H9 (cell line): ENCODE measurements around the gene DLG2. TPM values are rescaled to one million over a fixed set of nuclear protein-coding genes. Genes with fewer than 3 reads are reported as not detected.

Source experiments
- DNase-seq: peaks from one replicate; pipeline ENCODE4 v3.0.0-alpha.2; 2017
- H2AFZ ChIP-seq: one replicate; pipeline ENCODE4 v1.6.1; 2013; ENCODE audit warnings: mild to moderate bottlenecking, low read length, control low read depth, moderate library complexity
- H2AK5ac ChIP-seq: 2 replicates; pipeline ENCODE4 v1.6.1; 2013; ENCODE audit warnings: low read length, control low read depth, mixed read lengths; ENCODE audit not compliant: insufficient read length
- H2BK120ac ChIP-seq: one replicate; pipeline ENCODE4 v1.6.1; 2013; ENCODE audit warnings: low read depth, mild to moderate bottlenecking, low read length, control low read depth, inconsistent platforms; ENCODE audit not compliant: poor library complexity, severe bottlenecking
- H2BK12ac ChIP-seq: 2 replicates; pipeline ENCODE4 v1.6.1; 2013; ENCODE audit warnings: low read length, control low read depth, mixed read lengths, low read depth; ENCODE audit not compliant: insufficient read length
- H2BK15ac ChIP-seq: 2 replicates; pipeline ENCODE4 v1.6.1; 2013; ENCODE audit warnings: low read depth, low read length, control low read depth
- H2BK20ac ChIP-seq: one replicate; pipeline ENCODE4 v1.6.1; 2013; ENCODE audit warnings: low read depth, mild to moderate bottlenecking, low read length, control low read depth, inconsistent platforms; ENCODE audit not compliant: poor library complexity, severe bottlenecking
- H2BK5ac ChIP-seq: 2 replicates; pipeline ENCODE4 v1.6.1; 2013; ENCODE audit warnings: low read length, control low read depth, mixed read lengths; ENCODE audit not compliant: insufficient read length
- H3K14ac ChIP-seq: 2 replicates; pipeline ENCODE4 v1.6.1; 2013; ENCODE audit warnings: low read length, control low read depth; ENCODE audit not compliant: insufficient read depth
- H3K18ac ChIP-seq: 2 replicates; pipeline ENCODE4 v1.6.1; 2013; ENCODE audit warnings: low read depth, mild to moderate bottlenecking, mixed read lengths, low read length, control low read depth; ENCODE audit not compliant: insufficient read length
- H3K23ac ChIP-seq: 2 replicates; pipeline ENCODE4 v1.6.1; 2013; ENCODE audit warnings: low read length, control low read depth, mixed read lengths, low read depth; ENCODE audit not compliant: insufficient read length
- H3K23me2 ChIP-seq: 2 replicates; pipeline ENCODE4 v1.6.1; 2013; ENCODE audit warnings: low read depth, mild to moderate bottlenecking, mixed read lengths, low read length, control low read depth; ENCODE audit not compliant: insufficient read length, poor library complexity, severe bottlenecking
- H3K27ac ChIP-seq: 2 replicates; pipeline ENCODE4 v1.5.1; 2013; ENCODE audit warnings: low read length, control low read depth, mixed read lengths, low read depth; ENCODE audit not compliant: insufficient read length
- H3K27me3 ChIP-seq: 2 replicates; pipeline ENCODE4 v1.6.1; 2013; ENCODE audit warnings: low read length, control low read depth, inconsistent platforms; ENCODE audit not compliant: insufficient read depth
- H3K4ac ChIP-seq: 2 replicates; pipeline ENCODE4 v1.6.1; 2013; ENCODE audit warnings: low read depth, mild to moderate bottlenecking, control low read depth, inconsistent platforms, low read length, moderate library complexity
- H3K4me1 ChIP-seq: 2 replicates; pipeline ENCODE4 v1.6.1; 2013; ENCODE audit warnings: low read length, control low read depth, inconsistent platforms; ENCODE audit not compliant: insufficient read depth
- H3K4me2 ChIP-seq: 2 replicates; pipeline ENCODE4 v1.6.1; 2013; ENCODE audit warnings: low read length, control low read depth, mixed read lengths; ENCODE audit not compliant: insufficient read length, insufficient read depth
- H3K56ac ChIP-seq: 2 replicates; pipeline ENCODE4 v1.6.1; 2013; ENCODE audit warnings: low read depth, mild to moderate bottlenecking, mixed read lengths, low read length, control low read depth; ENCODE audit not compliant: insufficient read length
- H3K79me1 ChIP-seq: 2 replicates; pipeline ENCODE4 v1.6.1; 2013; ENCODE audit warnings: low read depth, mild to moderate bottlenecking, moderate library complexity, low read length, control low read depth, inconsistent platforms; ENCODE audit not compliant: insufficient read depth, poor library complexity, severe bottlenecking
- H3K79me2 ChIP-seq: 2 replicates; pipeline ENCODE4 v1.6.1; 2013; ENCODE audit warnings: low read length, control low read depth, inconsistent platforms; ENCODE audit not compliant: insufficient read depth
- H3K9ac ChIP-seq: 2 replicates; pipeline ENCODE4 v1.6.1; 2013; ENCODE audit warnings: low read length, control low read depth, mixed read lengths; ENCODE audit not compliant: insufficient read length; ENCODE audit errors: extremely low read depth
- H3K9me3 ChIP-seq: one replicate; pipeline ENCODE4 v1.6.1; 2013; ENCODE audit warnings: low read depth, low read length, inconsistent platforms; ENCODE audit not compliant: control insufficient read depth
- H3T11ph ChIP-seq: one replicate; pipeline ENCODE4 v1.6.1; 2013; ENCODE audit warnings: mild to moderate bottlenecking, low read length, control low read depth, inconsistent platforms
- H4K20me1 ChIP-seq: one replicate; pipeline ENCODE4 v1.6.1; 2013; ENCODE audit not compliant: control insufficient read depth, insufficient read length, insufficient read depth
- H4K5ac ChIP-seq: 2 replicates; pipeline ENCODE4 v1.6.1; 2013; ENCODE audit warnings: low read depth, mild to moderate bottlenecking, mixed read lengths, low read length, control low read depth; ENCODE audit not compliant: insufficient read length
- H4K8ac ChIP-seq: replicated peaks from 2 replicates; pipeline ENCODE4 v1.6.1; 2013; ENCODE audit warnings: low read length, control low read depth, mixed read lengths, low read depth; ENCODE audit not compliant: insufficient read length
- H4K91ac ChIP-seq: 2 replicates; pipeline ENCODE4 v1.6.1; 2013; ENCODE audit warnings: low read depth, mild to moderate bottlenecking, moderate library complexity, mixed read lengths, low read length, control low read depth; ENCODE audit not compliant: insufficient read length
- H3K27ac Mint-ChIP-seq, 3 experiments: 2 replicates in 2 of 3; 3 replicates in 1 of 3; pipeline ENCODE4 v1.8.0; 2020 to 2021; ENCODE audit warnings: mixed read lengths in 3 of 3, mild to moderate bottlenecking in 1 of 3, moderate library complexity in 1 of 3
- H3K27me3 Mint-ChIP-seq: 2 replicates; pipeline ENCODE4 v1.8.0; 2021; ENCODE audit warnings: low read depth, mild to moderate bottlenecking, moderate library complexity, mixed read lengths
- H3K36me3 Mint-ChIP-seq, 3 experiments: 2 replicates in 2 of 3; 3 replicates in 1 of 3; pipeline ENCODE4 v1.8.0; 2020 to 2021; ENCODE audit warnings: low read depth in 3 of 3, mixed read lengths in 3 of 3; ENCODE audit not compliant: insufficient read depth in 1 of 3
- H3K4me1 Mint-ChIP-seq, 2 experiments: 2 replicates each; pipeline ENCODE4 v1.8.0; 2020; ENCODE audit warnings: mixed read lengths in 2 of 2
- H3K4me3 Mint-ChIP-seq, 2 experiments: 2 replicates in 1 of 2; 3 replicates in 1 of 2; pipeline ENCODE4 v1.8.0; 2020 to 2021; ENCODE audit warnings: mild to moderate bottlenecking in 2 of 2, mixed read lengths in 2 of 2, moderate library complexity in 1 of 2
- H3K9me3 Mint-ChIP-seq, 2 experiments: 2 replicates in 1 of 2; 3 replicates in 1 of 2; pipeline ENCODE4 v1.8.0; 2020; ENCODE audit warnings: mild to moderate bottlenecking in 2 of 2, mixed read lengths in 2 of 2, moderate library complexity in 1 of 2
- CTCF ChIP-seq: fragments of 200-600 bp; sonication (generic); conservative IDR thresholded peaks from 3 replicates; pipeline ENCODE4 v1.8.0; 2021; ENCODE audit warnings: antibody characterized with exemption, mild to moderate bottlenecking
- WGBS: extraction: QIAGEN DNeasy Blood & Tissue Kit; methylation state at CpG from one replicate; pipeline ENCODE4 v1.1.7; 2013; ENCODE audit warnings: missing lambda C conversion rate, low lambda C conversion rate, mixed read lengths; ENCODE audit not compliant: insufficient read length; ENCODE audit errors: extremely low coverage; 5-methylcytosine and 5-hydroxymethylcytosine counted together
- total RNA-seq: library from RNA; stranded (reverse); gene quantifications from 2 replicates; pipeline ENCODE4 v1.2.1, GENCODE V29; 2021

Gene DLG2
- total RNA-seq, 1 experiment from 2014 or later = 8.0 TPM

GRCh38 chr11:83715927-83716535, 1911.1 kb downstream of the DLG2 start:
- Mint-ChIP-seq H3K36me3 (no peaks in the 10 kb centered on the region), H3K27me3 (no peaks in the 10 kb centered on the region), H3K9me3 (no peaks in the 10 kb centered on the region), H3K27ac (no peak overlapping the region), H3K4me1 (peaks cover 13 to 18% of the 10 kb centered on the region in 2 experiments), H3K4me3 (no peak overlapping the region)
- no peak overlapping the region for H3K23ac ChIP-seq
- H3K18ac ChIP-seq = no peak overlapping the region
- no peaks in the 10 kb centered on the region for H3K4me1 ChIP-seq
- H3K4me2 ChIP-seq = no peak overlapping the region
- H3K23me2 ChIP-seq = no peaks in the 10 kb centered on the region
- DNase-seq = no peak
- H3K27ac ChIP-seq = no peak overlapping the region
- no peak overlapping the region for H3K14ac ChIP-seq
- H2BK12ac ChIP-seq = no peak overlapping the region
- no peak overlapping the region for H2AK5ac ChIP-seq
- H3K79me2 ChIP-seq = no peaks in the 10 kb centered on the region
- H3K27me3 ChIP-seq = no peaks in the 10 kb centered on the region
- no peaks in the 10 kb centered on the region for H4K20me1 ChIP-seq
- H3K9me3 ChIP-seq = no peaks in the 10 kb centered on the region
- H2BK120ac ChIP-seq = no peak overlapping the region
- no CpG with 5 or more reads among the region's 2 CpGs for WGBS
- H2BK15ac ChIP-seq = no peak overlapping the region
- no peaks in the 10 kb centered on the region for H3K79me1 ChIP-seq
- no peak overlapping the region for H3K56ac ChIP-seq
- no peak overlapping the region for H3T11ph ChIP-seq
- TF ChIP-seq CTCF = no peak
- no peak overlapping the region for H3K4ac ChIP-seq
- no peak overlapping the region for H2BK20ac ChIP-seq
- H3K9ac ChIP-seq = no peak overlapping the region
- H4K8ac ChIP-seq = no peak overlapping the region
- H4K91ac ChIP-seq = no peak overlapping the region
- H2AFZ ChIP-seq = no peak overlapping the region
- no peak overlapping the region for H2BK5ac ChIP-seq
- no peak overlapping the region for H4K5ac ChIP-seq
